A549 (cell line): Measurements from ENCODE around the gene DNAJC18. TPM values are rescaled to one million over a fixed set of nuclear protein-coding genes. Genes with fewer than 3 reads are reported as not detected.

Experiments used
- ATAC-seq, 2 experiments: fragments of 200-7000 bp in 1 of 2; fragments of >200 bp in 1 of 2; cut with Nextera tagmentation in 1 of 2; cut with Tn5 transposase in 1 of 2; 3 replicates each; pipeline versions ENCODE4 v1.8.0 to v1.9.1; 2018 to 2020; ENCODE audit warnings: mild to moderate bottlenecking in 1 of 2, moderate library complexity in 1 of 2
- CTCF ChIA-PET: fragments of 300-600 bp; sonication (Branson Sonifier 250); formaldehyde crosslinking; extraction: SDS; loops from one replicate; lab custom pipeline; 2021; ENCODE audit warnings: antibody characterized with exemption, inconsistent platforms; lab: Yijun Ruan, JAX
- POLR2A ChIA-PET: fragments of 350-600 bp; formaldehyde crosslinking; extraction: SDS; loops from one replicate; lab custom pipeline; 2021; ENCODE audit warnings: antibody characterized with exemption, inconsistent platforms; lab: Yijun Ruan, JAX
- DNase-seq, 2 experiments: peaks; one replicate each; pipeline versions ENCODE4 v3.0.0 to v3.0.0-alpha.2; 2011 to 2016; ENCODE audit warnings: low read depth in 1 of 2, low spot score in 1 of 2
- FAIRE-seq: peaks from 2 replicates; lab custom pipeline; 2011; peaks lifted over from hg19 to GRCh38; lab: Jason Lieb, UNC
- H3K27ac ChIP-seq, 2 experiments: fragments of >200 bp; sonication (Bioruptor Twin); formaldehyde crosslinking; 3 replicates each; pipeline ENCODE4 v1.5.1; 2016 to 2017
- H3K4me1 ChIP-seq: fragments of >200 bp; sonication (Bioruptor Twin); formaldehyde crosslinking; 3 replicates; pipeline ENCODE4 v1.6.1; 2016
- H3K4me2 ChIP-seq: fragments of >200 bp; sonication (Bioruptor Twin); formaldehyde crosslinking; 3 replicates; pipeline ENCODE4 v1.6.1; 2016
- H3K4me3 ChIP-seq: fragments of >200 bp; sonication (Bioruptor Twin); formaldehyde crosslinking; 3 replicates; pipeline ENCODE4 v1.5.1; 2016
- H3K9me3 ChIP-seq: fragments of >200 bp; sonication (Bioruptor Twin); formaldehyde crosslinking; 3 replicates; pipeline ENCODE4 v1.6.1; 2016
- ATOH8 ChIP-seq: fragments of 250-450 bp; sonication (Bioruptor Pico); IDR thresholded peaks from 2 replicates; pipeline ENCODE4 v1.5.0; 2020; ENCODE audit warnings: low read depth, mild to moderate bottlenecking, moderate library complexity
- BCL3 ChIP-seq: fragments of >200 bp; sonication (Bioruptor Twin); formaldehyde crosslinking; IDR thresholded peaks from 3 replicates; pipeline ENCODE4 v1.6.1; 2016
- CEBPB ChIP-seq, 2 experiments: fragments of >200 bp in 1 of 2; sonication (Bioruptor Twin) in 1 of 2; formaldehyde crosslinking in 1 of 2; IDR thresholded peaks; 2 replicates each; pipeline ENCODE4 v1.6.1; 2012 to 2016
- EHF ChIP-seq: fragments of 250-450 bp; sonication (Bioruptor Pico); IDR thresholded peaks from 2 replicates; pipeline ENCODE4 v1.5.0; 2020; ENCODE audit warnings: mild to moderate bottlenecking
- ELK1 ChIP-seq: fragments of 150-350 bp; IDR thresholded peaks from 2 replicates; pipeline ENCODE4 v1.6.1; 2014; ENCODE audit warnings: low read depth, mild to moderate bottlenecking, low read length
- FOXS1 ChIP-seq: fragments of 250-450 bp; sonication (Bioruptor Pico); IDR thresholded peaks from 2 replicates; pipeline ENCODE4 v1.5.0; 2020; ENCODE audit warnings: mild to moderate bottlenecking, moderate library complexity
- KDM1A ChIP-seq: fragments of 200-600 bp; sonication (generic); IDR thresholded peaks from 2 replicates; pipeline ENCODE4 v1.6.1; 2016; ENCODE audit warnings: low read depth, mild to moderate bottlenecking
- NFE2L2 ChIP-seq: fragments of 150-350 bp; conservative IDR thresholded peaks from 2 replicates; pipeline ENCODE4 v1.6.1; 2014; ENCODE audit warnings: low read length
- PHF8 ChIP-seq: fragments of 200-600 bp; sonication (generic); IDR thresholded peaks from 2 replicates; pipeline ENCODE4 v1.6.1; 2016; ENCODE audit warnings: low read depth, mild to moderate bottlenecking, antibody characterized with exemption, moderate library complexity, borderline replicate concordance
- POLR2A ChIP-seq: IDR thresholded peaks from 2 replicates; pipeline ENCODE4 v1.6.1; 2012; ENCODE audit warnings: mild to moderate bottlenecking, low read length
- RAD21 ChIP-seq, 2 experiments: fragments of >200 bp in 1 of 2; sonication (Bioruptor Twin) in 1 of 2; formaldehyde crosslinking in 1 of 2; IDR thresholded peaks in 1 of 2; conservative IDR thresholded peaks in 1 of 2; 2 replicates in 1 of 2; 3 replicates in 1 of 2; pipeline ENCODE4 v1.6.1; 2012 to 2018; ENCODE audit warnings: inconsistent platforms in 1 of 2
- RARB ChIP-seq: fragments of 250-450 bp; sonication (Bioruptor Pico); IDR thresholded peaks from 2 replicates; pipeline ENCODE4 v1.8.0; 2021; ENCODE audit warnings: mild to moderate bottlenecking, moderate library complexity
- RFX5 ChIP-seq: fragments of 450-650 bp; IDR thresholded peaks from 2 replicates; pipeline ENCODE4 v1.7.1; 2014; ENCODE audit warnings: antibody characterized with exemption, mild to moderate bottlenecking, moderate library complexity
- SMC3 ChIP-seq: fragments of >200 bp; sonication (Bioruptor Twin); formaldehyde crosslinking; IDR thresholded peaks from 3 replicates; pipeline ENCODE4 v1.6.1; 2018; ENCODE audit warnings: inconsistent platforms
- USF2 ChIP-seq: fragments of 450-650 bp; IDR thresholded peaks from 2 replicates; pipeline ENCODE4 v1.6.1; 2014; ENCODE audit warnings: antibody characterized with exemption
- WGBS: methylation state at CpG from one replicate; pipeline ENCODE4 v1.1.6; 2017; ENCODE audit errors: missing lambda C conversion rate; 5-methylcytosine and 5-hydroxymethylcytosine counted together
- polyA plus RNA-seq, 4 experiments: library from polyadenylated mRNA; depleted of rRNA in 3 of 4; stranded (reverse); fragments of >200 nt; fragmentation: RNase III in 1 of 4; extraction: RNeasy Plus Mini Kit Qiagen cat#74134 plus additional on column Dnase treatment in 1 of 4; gene quantifications; 2 replicates in 3 of 4; 3 replicates in 1 of 4; pipeline ENCODE4 v1.2.3, GENCODE V29; 2011 to 2017

The DNAJC18 gene
- polyA plus RNA-seq, 2 of the 4 experiments (the other 2 are of a cell fraction) = 5.3 TPM

- no peak for ATAC-seq
These were observed 19.8 kb downstream of the DNAJC18 start for GRCh38 chr5:139419226-139420192.

GRCh38 chr5:139418793-139419192 is 20.5 kb downstream of the DNAJC18 start:
- POLR2A ChIA-PET = no interaction called here
- H3K4me2 ChIP-seq = no peak overlapping the region
- CTCF ChIA-PET = interaction anchor here (0.9 to 13.8 kb wide), 7 partner anchors 8 to 357 kb away, joined by 3 to 392 read pairs (median 15); partner anchors contain the start of gene DNAJC18
- no peak for DNase-seq
- no peak overlapping the region for H3K27ac ChIP-seq
- no peak for FAIRE-seq
- H3K4me3 ChIP-seq = no peak overlapping the region
- no peaks in the 10 kb centered on the region for H3K9me3 ChIP-seq
- no peak for TF ChIP-seq SMC3
- no peak for TF ChIP-seq NFE2L2
- WGBS = 59% methylated on average over 1 of the region's 1 CpG
- no peaks in the 10 kb centered on the region for H3K4me1 ChIP-seq
- no peak for ATAC-seq

More at GRCh38 chr5:139419226-139420192, 19.8 kb downstream of the DNAJC18 start:
- H3K4me2 ChIP-seq = no peak overlapping the region
- TF ChIP-seq ELK1 = no peak
- no peak for TF ChIP-seq POLR2A
- TF ChIP-seq EHF (CRISPR knock-in tag) = no peak
- no peak for TF ChIP-seq ATOH8 (CRISPR knock-in tag)
- no peak for TF ChIP-seq RFX5
- TF ChIP-seq RAD21 (conservative IDR thresholded peaks at IDR 0.05 in 1 of 2, IDR thresholded peaks at IDR 0.05 in 1 of 2) = no peak
- TF ChIP-seq KDM1A = no peak
- TF ChIP-seq FOXS1 (CRISPR knock-in tag) = no peak
- TF ChIP-seq CEBPB (IDR thresholded peaks at IDR 0.05) = no peak
- no peak for TF ChIP-seq RARB (CRISPR knock-in tag)
- TF ChIP-seq USF2 = no peak
- TF ChIP-seq, all 56 proteins: peak for 0
- DNase-seq (no peak), FAIRE-seq (no peak)
- Histone ChIP-seq H3K4me1 (no peaks in the 10 kb centered on the region), H3K4me3 (no peak overlapping the region), H3K27ac (no peak overlapping the region), H3K9me3 (no peaks in the 10 kb centered on the region)
- 71% methylated on average over 9 of the region's 9 CpGs for WGBS
- POLR2A ChIA-PET = no interaction called here
- CTCF ChIA-PET = interaction anchor here (0.6 to 13.8 kb wide), 12 partner anchors 8 to 368 kb away, joined by 3 to 392 read pairs (median 5); partner anchors contain the start of genes DNAJC18 and SPATA24

GRCh38 chr5:139417214-139417613 is 22.1 kb downstream of the DNAJC18 start:
- FAIRE-seq = no peak
- CTCF ChIA-PET = interaction anchor here (0.7 to 13.8 kb wide), 2 partner anchors 33 to 100 kb away, joined by 4 to 392 read pairs; no protein-coding TSS in a partner anchor
- ATAC-seq = no peak

More at GRCh38 chr5:139417214-139417613, 22.1 kb downstream of the DNAJC18 start:
- Histone ChIP-seq H3K27ac (no peak overlapping the region), H3K9me3 (no peaks in the 10 kb centered on the region), H3K4me2 (no peak overlapping the region), H3K4me3 (no peak overlapping the region), H3K4me1 (no peaks in the 10 kb centered on the region)
- DNase-seq = no peak
- TF ChIP-seq BCL3 (no peak), PHF8 (no peak)
- POLR2A ChIA-PET = no interaction called here
- 85% methylated on average over 4 of the region's 4 CpGs for WGBS
